Liver (tissue), 9 donors: ENCODE results near the gene NINJ1. TPM values are rescaled to one million over a fixed set of nuclear protein-coding genes. Genes with fewer than 3 reads are reported as not detected.
A peak's percentile ranks its signal among the peaks of the same experiment; 100 is the strongest.

Source experiments
- DNase-seq: peaks from one replicate; pipeline ENCODE4 v3.0.0-alpha.2; 2017; ENCODE audit warnings: low spot score
- H3K27ac ChIP-seq, 2 donors: one replicate each; pipeline ENCODE4 v1.7.0; 2013; ENCODE audit warnings: inconsistent platforms in 2 of 2, low read length in 2 of 2, control low read depth in 1 of 2, low read depth in 1 of 2, mild to moderate bottlenecking in 1 of 2
- H3K27me3 ChIP-seq, 4 donors: one replicate each; pipeline versions ENCODE4 v1.6.1 to v1.7.0; 2013; ENCODE audit warnings: low read length in 3 of 4, inconsistent platforms in 1 of 4, mild to moderate bottlenecking in 1 of 4, moderate library complexity in 1 of 4; ENCODE audit not compliant: control insufficient read depth in 4 of 4, insufficient read depth in 4 of 4
- H3K36me3 ChIP-seq, 4 donors: one replicate each; pipeline versions ENCODE4 v1.6.1 to v1.7.0; 2013; ENCODE audit warnings: low read length in 3 of 4, mild to moderate bottlenecking in 3 of 4, low read depth in 1 of 4, moderate library complexity in 1 of 4; ENCODE audit not compliant: control insufficient read depth in 4 of 4, insufficient read depth in 3 of 4
- H3K4me1 ChIP-seq, 4 donors: one replicate each; pipeline versions ENCODE4 v1.6.1 to v1.7.0; 2013; ENCODE audit warnings: low read length in 3 of 4, mild to moderate bottlenecking in 3 of 4, moderate library complexity in 1 of 4; ENCODE audit not compliant: control insufficient read depth in 4 of 4, insufficient read depth in 4 of 4
- H3K4me3 ChIP-seq, 3 donors: one replicate each; pipeline versions ENCODE4 v1.6.1 to v1.7.0; 2013; ENCODE audit warnings: low read length in 3 of 3, control low read depth in 1 of 3, low read depth in 1 of 3, mild to moderate bottlenecking in 1 of 3
- H3K9ac ChIP-seq, 2 donors: one replicate each; pipeline ENCODE4 v1.7.0; 2013; ENCODE audit warnings: low read length in 2 of 2, mild to moderate bottlenecking in 2 of 2, moderate library complexity in 2 of 2, control low read depth in 1 of 2, low read depth in 1 of 2
- H3K9me3 ChIP-seq, 4 donors: one replicate each; pipeline versions ENCODE4 v1.6.1 to v1.7.0; 2013; ENCODE audit warnings: low read length in 3 of 4; ENCODE audit not compliant: control insufficient read depth in 4 of 4
- CTCF ChIP-seq: fragments of 150-350 bp; IDR thresholded peaks from 2 replicates; pipeline ENCODE4 v1.5.1; 2017; ENCODE audit warnings: improper control_type of control experiment, low read depth, low read length; ENCODE audit not compliant: missing input control
- EGR1 ChIP-seq, 2 donors: IDR thresholded peaks; 2 replicates each; pipeline ENCODE4 v1.6.1; 2016 to 2018; ENCODE audit warnings: antibody characterized with exemption in 2 of 2, low read depth in 2 of 2
- FOXA2 ChIP-seq: IDR thresholded peaks from 2 replicates; pipeline ENCODE4 v1.6.1; 2016; ENCODE audit warnings: antibody characterized with exemption
- GABPA ChIP-seq, 2 donors: IDR thresholded peaks in 1 of 2; conservative IDR thresholded peaks in 1 of 2; 2 replicates each; pipeline ENCODE4 v1.6.1; 2016; ENCODE audit warnings: antibody characterized with exemption in 2 of 2, mild to moderate bottlenecking in 1 of 2, moderate library complexity in 1 of 2
- HNF4A ChIP-seq, 2 donors: conservative IDR thresholded peaks; 2 replicates each; pipeline ENCODE4 v1.6.1; 2016; ENCODE audit warnings: antibody characterized with exemption in 2 of 2, mild to moderate bottlenecking in 2 of 2
- HNF4G ChIP-seq: IDR thresholded peaks from 2 replicates; pipeline ENCODE4 v1.6.1; 2016; ENCODE audit warnings: antibody characterized with exemption
- MAX ChIP-seq: IDR thresholded peaks from 2 replicates; pipeline ENCODE4 v1.6.1; 2016; ENCODE audit warnings: antibody characterized with exemption
- NR2F2 ChIP-seq: IDR thresholded peaks from 2 replicates; pipeline ENCODE4 v1.6.1; 2016; ENCODE audit warnings: antibody characterized with exemption
- RAD21 ChIP-seq, 2 donors: IDR thresholded peaks; 2 replicates each; pipeline ENCODE4 v1.6.1; 2016; ENCODE audit warnings: antibody characterized with exemption in 2 of 2, mild to moderate bottlenecking in 2 of 2
- REST ChIP-seq: IDR thresholded peaks from 2 replicates; pipeline ENCODE4 v1.6.1; 2016; ENCODE audit warnings: antibody characterized with exemption, mild to moderate bottlenecking
- ZBTB33 ChIP-seq: IDR thresholded peaks from 2 replicates; pipeline ENCODE4 v1.6.1; 2016; ENCODE audit warnings: antibody characterized with exemption
- WGBS: extraction: QIAGEN DNeasy Blood & Tissue Kit; methylation state at CpG from one replicate; pipeline ENCODE4 v1.1.7; 2013; 5-methylcytosine and 5-hydroxymethylcytosine counted together
- polyA plus RNA-seq, 2 donors: library from polyadenylated mRNA; stranded (reverse) in 1 of 2; unstranded in 1 of 2; fragments of 200-250 nt in 1 of 2; fragments of >200 nt in 1 of 2; fragmentation: Nextera tagmentation in 1 of 2; extraction: Ambion mirVana in 1 of 2; gene quantifications; one replicate each; pipeline versions ENCODE4 v1.2.1 to v1.2.3, GENCODE V29; 2013 to 2015
- total RNA-seq, 2 donors: library from RNA; depleted of rRNA; stranded (reverse); fragments of >200 nt; gene quantifications; one replicate each; pipeline ENCODE4 v1.2.3, GENCODE V29; 2014
- donor health status: healthy.
- donor health status: healthy.
- donor health status: healthy.
- donor health status: healthy.
- donor health status: healthy.

The NINJ1 gene
- total and polyA plus RNA-seq, 4 donors, result 31.2 to 72.1 (median 55.2) TPM

GRCh38 chr9:93131599-93132286 is 2.3 kb downstream of the NINJ1 start:
- H3K4me3 ChIP-seq, result peak overlapping the region in 1 of 3 donors; percentile 5
- DNase-seq, result no peak
- no peaks in the 10 kb centered on the region for H3K27me3 ChIP-seq
- no peaks in the 10 kb centered on the region for H3K36me3 ChIP-seq
- H3K9ac ChIP-seq, result peak overlapping the region in 1 of 2 donors; percentile 36
- peaks cover 20 to 76% (median 45%) of the 10 kb centered on the region in 4 donors for H3K4me1 ChIP-seq
- TF ChIP-seq CTCF, result no peak
- no peak for TF ChIP-seq MAX
- no peak for TF ChIP-seq RAD21 (IDR thresholded peaks at IDR 0.05)
- TF ChIP-seq NR2F2, result no peak
- TF ChIP-seq GABPA (IDR thresholded peaks at IDR 0.05 in 1 of 2, conservative IDR thresholded peaks at IDR 0.05 in 1 of 2), result no peak
- TF ChIP-seq HNF4A (conservative IDR thresholded peaks at IDR 0.05), result no peak
- no peak for TF ChIP-seq REST
- TF ChIP-seq ZBTB33, result no peak
- TF ChIP-seq HNF4G, result no peak
- no peak for TF ChIP-seq FOXA2
- no peak for TF ChIP-seq EGR1 (IDR thresholded peaks at IDR 0.05; ENCODE audit: low read depth in 2 of 2)
- H3K27ac ChIP-seq, result peak overlapping the region; percentile 89 to 95
- no peaks in the 10 kb centered on the region for H3K9me3 ChIP-seq
- 88% methylated on average over 13 of the region's 13 CpGs for whole genome bisulfite sequencing

- Histone ChIP-seq H3K9ac (peak overlapping the region in 1 of 2 donors; percentile 36), H3K9me3 (no peaks in the 10 kb centered on the region), H3K4me3 (no peak overlapping the region), H3K4me1 (peaks cover 19 to 74% (median 45%) of the 10 kb centered on the region in 4 donors), H3K27me3 (no peaks in the 10 kb centered on the region), H3K27ac (peak overlapping the region; percentile 89 to 95), H3K36me3 (peaks cover 0 to 4% (median 0%) of the 10 kb centered on the region in 4 donors)
- no peak for DNase-seq
- 61% methylated on average over 15 of the region's 15 CpGs for WGBS
- TF ChIP-seq CTCF, result no peak
- TF ChIP-seq NR2F2, result peak; percentile 76
- no peak for TF ChIP-seq REST
Measured at GRCh38 chr9:93130861-93131481, 3.1 kb downstream of the NINJ1 start.
